ENCODE results near the gene NKD2.

Gene NKD2

GRCh38 chr5:1047332-1047965, 38.8 kb downstream of the NKD2 start:
- no peak for DNase-seq

GRCh38 chr5:1048162-1048721, 39.6 kb downstream of the NKD2 start:
- DNase-seq: no peak

DNA sequence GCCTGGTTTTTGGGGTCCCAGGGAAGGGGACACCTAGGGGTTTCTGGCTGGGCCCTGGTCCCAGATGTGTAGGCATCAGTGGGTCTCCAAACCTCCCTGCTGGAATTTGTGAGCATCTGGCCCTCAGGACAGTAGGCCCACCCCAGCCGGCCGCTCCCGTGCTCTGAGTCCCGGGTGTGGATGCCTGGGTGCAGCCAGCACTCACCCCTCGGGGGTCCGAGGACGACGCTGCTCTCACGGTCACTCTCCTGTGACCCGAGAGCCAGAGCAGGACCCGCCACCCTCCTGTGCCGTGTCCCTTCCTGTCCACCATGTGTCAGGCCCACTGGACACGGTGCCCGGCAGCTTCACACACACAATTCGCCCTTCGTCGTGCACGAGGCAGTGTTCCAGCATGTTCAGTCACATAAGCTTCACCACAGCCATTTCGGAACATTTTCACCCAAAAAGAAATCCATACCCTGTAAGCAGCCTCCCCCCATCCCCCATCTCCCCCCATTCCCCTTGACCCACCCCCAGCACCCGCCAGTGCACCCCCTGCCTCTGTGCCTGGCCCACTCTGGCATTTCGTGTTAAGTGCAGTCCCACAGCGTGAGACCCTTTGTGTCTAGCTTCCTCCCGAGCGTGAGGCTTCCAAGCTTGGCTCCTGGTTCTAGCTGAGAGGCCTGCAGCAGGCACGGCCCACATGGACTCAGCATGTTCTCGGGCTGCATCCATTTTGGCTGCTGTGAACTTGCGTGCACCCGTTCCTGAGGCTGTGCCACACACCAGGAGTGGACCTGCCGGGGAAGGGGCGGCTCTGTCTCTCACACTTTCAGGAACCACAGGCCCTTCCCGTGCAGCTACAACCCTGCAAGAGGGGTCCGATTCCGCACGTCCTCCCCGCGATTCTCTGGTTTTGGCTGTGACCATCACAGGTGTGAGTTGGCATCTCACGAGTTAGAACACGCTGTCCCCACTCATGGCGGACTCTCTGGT, 40.5 kb downstream of the NKD2 start:
- DNase-seq: no peak

- no peak for DNase-seq
Observed at GRCh38 chr5:1050423-1051365, 42.1 kb downstream of the NKD2 start.

GRCh38 chr5:1051366-1051720, 42.7 kb downstream of the NKD2 start:
- DNase-seq: no peak

- DNase-seq: no peak
Observed at GRCh38 chr5:1052076-1052475, 43.5 kb downstream of the NKD2 start.

DNA sequence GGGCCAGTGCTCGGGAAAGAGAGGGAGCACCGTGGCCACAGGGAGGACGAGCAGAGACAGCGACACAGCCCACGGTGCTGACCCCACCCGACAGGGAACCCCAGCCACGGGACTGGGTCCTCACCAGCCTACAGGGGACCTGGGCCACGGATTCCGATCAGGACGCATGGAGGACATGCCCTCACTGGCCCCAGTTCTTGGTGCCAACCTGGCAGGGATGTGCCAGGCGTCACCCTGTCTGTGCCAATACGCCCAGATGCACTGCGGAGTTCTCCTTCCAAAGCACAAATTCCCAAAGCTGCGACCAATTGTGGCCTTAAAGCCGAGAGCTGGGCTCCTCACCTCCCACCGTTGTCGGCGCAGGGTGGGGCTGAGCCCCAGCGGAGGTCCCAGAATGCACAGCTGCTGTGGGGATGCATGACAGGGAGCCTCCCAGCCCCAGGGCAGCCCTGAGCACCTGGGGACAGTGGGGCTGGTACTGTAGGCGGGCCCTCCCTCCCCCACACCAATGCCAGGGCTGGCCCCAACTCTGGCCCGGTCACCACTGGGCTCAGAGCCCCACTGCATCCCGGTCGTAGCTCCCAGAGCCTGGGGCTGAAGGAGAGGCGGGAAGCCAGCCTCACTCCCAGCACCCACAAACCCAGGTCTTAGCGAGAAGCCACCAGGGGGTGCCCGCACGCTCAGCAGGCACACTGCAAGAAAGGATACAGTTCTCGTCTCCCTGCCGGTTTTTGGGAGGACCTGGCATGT, 44.2 kb downstream of the NKD2 start:
- DNase-seq: no peak

DNA sequence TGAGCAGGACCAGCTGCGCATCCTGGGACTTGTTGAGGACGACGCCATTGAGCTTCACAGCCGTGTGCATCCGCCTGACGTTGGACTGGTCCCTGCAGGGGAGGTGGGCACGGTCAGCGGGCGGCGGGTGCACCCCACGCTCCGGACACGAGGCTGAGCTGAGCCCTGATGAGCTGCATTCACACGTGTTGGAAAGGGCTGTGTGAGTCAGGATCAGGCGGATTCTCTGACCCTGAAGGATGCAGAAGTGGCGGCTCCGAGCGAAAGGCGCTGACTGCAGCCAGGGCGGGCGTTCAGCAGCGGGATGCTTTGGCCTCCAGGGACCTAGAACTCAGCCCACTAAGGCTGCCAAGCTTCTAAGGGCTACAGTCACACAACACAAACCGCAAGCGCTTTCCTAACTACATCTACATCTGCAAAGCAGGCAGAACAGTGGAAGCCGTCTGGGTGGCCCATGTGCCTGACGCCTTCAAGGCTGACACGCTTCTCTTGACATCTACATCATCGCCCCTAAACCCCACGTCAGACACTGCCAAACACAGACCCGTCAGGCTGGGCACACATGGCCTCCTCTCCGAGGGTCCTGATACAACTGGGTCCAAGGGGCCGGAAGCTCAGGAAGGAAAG, 44.9 kb downstream of the NKD2 start:
- DNase-seq: no peak

DNA sequence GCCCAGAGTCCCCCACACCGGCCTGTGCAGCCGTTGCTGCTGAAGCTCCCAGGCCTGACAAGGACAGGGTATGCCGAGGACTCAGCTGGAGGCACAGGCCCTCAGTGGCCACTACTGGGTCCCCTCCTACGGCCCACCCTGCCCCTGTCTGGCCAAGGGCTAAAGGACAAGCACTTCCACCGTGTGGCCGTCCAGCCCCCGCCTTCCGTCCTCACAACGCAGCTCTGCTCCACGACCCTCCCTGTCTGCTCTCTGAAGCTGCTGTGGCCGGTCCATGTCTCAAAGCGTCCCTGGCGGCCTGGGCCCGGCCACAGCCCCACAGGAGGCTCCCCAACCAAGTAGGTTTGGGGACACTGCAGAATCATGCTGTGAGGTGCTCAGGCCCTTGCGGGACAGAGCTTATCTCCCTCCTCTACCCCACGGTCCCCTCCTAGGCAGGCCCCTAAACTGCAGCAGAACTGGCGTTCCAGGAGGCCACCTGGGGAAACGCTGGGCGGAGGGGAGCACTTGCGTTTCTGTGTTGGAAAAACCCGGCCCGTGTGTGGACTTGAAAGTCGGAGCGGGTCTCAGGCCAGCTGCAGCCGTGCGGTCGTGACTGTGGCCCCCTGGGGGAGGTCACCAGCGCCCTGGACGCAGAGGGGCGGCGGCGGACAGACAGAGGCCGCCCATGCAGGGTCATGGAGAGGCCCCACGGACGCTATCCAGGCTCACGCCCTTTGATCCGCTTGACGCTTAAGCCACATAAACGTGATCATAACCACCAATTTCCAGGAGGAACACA, 45.6 kb downstream of the NKD2 start:
- DNase-seq: no peak

DNA sequence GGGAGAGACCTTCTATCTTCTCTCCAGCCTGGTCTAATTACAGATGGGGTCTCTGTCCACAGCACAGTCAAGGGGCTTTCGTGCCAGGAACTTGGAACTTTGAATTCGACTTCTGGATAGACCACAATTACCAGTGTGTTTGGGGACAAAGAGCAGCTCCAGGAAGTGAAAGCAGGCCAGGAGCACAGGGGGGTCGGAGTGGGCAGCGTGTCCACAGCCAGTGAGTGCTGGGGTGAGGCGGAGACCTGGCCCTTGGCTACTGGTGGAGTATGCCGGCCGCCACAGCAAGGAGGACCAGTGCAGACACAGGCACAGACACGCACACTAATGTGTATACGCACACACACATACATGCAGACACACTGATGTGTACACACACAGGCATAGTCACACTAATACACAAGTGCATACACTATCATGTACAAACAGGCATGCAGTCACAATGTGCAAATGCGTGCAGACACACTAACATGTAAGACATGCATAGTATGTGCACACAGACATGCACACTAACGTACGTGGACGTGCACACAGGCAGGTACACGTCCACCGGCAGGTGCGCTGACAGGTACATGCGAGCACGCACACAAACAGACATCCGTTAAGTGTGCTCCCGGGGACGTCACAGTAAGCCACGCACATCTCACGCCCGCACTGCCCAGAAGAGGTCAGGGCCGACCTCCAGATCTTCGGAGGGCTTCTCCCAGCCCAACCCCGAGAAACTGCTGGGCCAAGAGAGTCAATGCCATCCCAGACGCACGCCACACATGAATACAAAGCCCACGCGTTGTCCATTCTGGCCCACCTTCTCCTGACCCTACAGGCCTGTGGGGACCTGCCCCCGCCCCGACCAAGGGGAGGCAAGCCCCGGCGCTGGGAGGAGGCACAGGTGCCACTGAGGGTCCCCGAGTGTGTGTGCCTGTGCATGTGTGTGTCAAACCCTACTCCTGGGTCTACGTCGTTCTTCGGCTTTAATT, 46.5 kb downstream of the NKD2 start:
- no peak for DNase-seq

DNA sequence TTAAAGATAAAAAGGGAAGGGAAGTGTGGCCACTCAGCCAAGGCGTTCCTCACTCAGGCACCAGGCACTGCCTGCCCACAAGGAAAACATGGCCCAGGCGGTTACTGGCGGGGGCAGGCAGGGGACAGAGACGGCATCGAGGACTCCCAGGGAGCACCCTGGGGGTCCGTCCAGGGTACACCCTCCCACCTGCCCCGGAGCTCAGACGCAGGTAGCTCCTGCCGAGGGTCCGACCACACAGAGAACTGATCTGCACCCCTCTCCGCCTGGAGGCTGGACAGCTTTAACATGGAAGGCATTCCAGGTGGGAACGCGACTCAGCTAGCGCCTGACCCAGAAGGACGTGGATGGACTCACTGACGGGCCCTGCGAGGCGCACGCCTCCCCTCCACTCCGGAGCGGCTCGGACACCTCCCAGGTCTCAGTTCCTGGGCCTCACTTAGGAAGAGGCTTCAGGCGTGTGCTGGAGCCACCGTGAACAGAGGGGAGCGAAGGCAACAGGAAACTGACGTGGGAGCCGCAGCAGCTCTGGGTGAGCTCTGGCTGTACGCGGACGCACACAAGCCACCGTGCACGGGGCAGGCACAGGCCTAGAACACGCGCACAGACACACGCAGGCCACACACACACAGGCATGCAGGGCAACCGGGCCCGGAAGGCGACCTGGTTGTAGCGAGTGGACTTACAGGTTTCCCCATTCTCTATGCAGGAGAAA, 47.5 kb downstream of the NKD2 start:
- no peak for DNase-seq

GRCh38 chr5:1056611-1057484, 48.2 kb downstream of the NKD2 start:
- no peak for DNase-seq

DNA sequence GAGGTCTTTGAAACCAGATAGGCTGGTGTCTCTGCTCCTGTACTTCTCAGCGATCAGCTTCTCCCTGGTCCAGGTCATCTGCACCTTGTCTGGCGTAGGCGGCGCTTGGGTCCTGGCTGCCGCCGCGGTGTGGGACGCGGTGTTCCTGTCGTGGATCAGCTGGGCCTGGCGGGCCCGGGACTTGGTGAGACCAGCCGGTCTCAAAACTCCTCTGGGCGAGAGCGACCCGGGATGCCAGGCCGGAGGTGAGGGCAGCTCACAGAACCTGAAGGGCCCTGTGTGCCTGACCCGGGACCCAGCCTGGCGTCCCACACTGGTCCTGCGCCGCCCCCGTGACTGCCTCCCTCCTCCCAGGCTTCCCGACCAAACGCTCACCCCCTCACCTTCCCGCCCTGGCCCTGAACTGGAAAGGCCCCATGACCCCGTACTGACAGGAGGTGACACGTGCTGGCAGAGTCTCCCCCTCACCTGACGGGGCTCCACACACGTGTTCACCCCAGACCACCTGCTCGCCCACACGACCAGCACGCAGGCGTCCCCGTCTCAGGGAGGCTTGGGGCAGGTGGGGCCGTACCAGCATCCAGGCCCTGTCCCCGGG, 49.0 kb downstream of the NKD2 start:
- DNase-seq: no peak

GRCh38 chr5:1058083-1058945, 49.7 kb downstream of the NKD2 start:
- DNase-seq: no peak

- DNase-seq: no peak
Observed at GRCh38 chr5:1058988-1059883, 50.6 kb downstream of the NKD2 start.
